Measurements from ENCODE around the gene FXYD3.

DNA sequence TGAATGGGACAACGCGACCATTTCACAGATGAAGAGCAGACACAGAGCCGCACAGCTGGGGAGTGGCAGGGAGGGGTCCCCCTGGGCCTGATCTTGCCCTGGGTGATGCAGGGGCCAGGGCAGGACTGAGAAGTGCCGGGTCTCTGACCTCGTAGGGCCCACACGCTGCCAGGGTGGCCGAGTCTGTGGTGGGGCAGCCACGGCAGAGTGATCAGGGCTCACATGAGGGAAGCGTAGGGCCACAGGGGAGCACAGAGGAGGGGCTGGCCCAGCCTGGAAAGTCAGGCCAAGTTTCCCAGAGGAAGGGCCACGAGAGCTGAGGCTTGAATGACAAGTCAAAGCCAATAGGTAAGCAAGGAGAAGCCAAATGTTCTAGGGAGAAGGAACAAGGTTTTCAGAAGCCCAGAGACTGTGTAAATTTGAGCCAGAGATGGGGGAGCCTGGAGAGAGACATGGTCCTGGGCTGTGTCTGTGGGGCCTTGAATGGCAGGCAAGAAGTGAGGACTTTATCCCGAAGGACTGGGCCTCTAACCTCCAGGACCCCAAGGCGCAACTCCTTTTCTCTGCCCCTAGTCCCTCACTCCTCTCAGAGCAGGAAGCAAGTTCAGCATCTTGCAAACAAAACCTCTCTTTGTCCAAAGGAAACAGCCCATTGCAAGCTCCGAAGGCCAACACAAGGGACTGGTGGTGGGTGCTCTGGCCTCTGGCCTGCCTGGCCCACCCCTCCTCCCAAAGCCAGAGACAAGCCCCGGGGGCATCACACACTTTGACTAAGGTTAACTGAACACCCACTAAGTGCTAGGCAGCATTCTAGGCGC lies 31.7 kb upstream of the FXYD3 start:
- TF ChIP-seq, protein P1, sequence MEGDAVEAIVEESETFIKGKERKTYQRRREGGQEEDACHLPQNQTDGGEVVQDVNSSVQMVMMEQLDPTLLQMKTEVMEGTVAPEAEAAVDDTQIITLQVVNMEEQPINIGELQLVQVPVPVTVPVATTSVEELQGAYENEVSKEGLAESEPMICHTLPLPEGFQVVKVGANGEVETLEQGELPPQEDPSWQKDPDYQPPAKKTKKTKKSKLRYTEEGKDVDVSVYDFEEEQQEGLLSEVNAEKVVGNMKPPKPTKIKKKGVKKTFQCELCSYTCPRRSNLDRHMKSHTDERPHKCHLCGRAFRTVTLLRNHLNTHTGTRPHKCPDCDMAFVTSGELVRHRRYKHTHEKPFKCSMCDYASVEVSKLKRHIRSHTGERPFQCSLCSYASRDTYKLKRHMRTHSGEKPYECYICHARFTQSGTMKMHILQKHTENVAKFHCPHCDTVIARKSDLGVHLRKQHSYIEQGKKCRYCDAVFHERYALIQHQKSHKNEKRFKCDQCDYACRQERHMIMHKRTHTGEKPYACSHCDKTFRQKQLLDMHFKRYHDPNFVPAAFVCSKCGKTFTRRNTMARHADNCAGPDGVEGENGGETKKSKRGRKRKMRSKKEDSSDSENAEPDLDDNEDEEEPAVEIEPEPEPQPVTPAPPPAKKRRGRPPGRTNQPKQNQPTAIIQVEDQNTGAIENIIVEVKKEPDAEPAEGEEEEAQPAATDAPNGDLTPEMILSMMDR (IDR thresholded peaks at IDR 0.05) = no peak
- TF ChIP-seq POLR2A (IDR thresholded peaks at IDR 0.05) = no peak
